NCI-H69 (cell line): Measurements from ENCODE around the gene FBXL3.

Experiments used
- DNase-seq: peaks from one replicate; lab custom pipeline; 2025; lab: John Stamatoyannopoulos, UW

Gene FBXL3

DNA sequence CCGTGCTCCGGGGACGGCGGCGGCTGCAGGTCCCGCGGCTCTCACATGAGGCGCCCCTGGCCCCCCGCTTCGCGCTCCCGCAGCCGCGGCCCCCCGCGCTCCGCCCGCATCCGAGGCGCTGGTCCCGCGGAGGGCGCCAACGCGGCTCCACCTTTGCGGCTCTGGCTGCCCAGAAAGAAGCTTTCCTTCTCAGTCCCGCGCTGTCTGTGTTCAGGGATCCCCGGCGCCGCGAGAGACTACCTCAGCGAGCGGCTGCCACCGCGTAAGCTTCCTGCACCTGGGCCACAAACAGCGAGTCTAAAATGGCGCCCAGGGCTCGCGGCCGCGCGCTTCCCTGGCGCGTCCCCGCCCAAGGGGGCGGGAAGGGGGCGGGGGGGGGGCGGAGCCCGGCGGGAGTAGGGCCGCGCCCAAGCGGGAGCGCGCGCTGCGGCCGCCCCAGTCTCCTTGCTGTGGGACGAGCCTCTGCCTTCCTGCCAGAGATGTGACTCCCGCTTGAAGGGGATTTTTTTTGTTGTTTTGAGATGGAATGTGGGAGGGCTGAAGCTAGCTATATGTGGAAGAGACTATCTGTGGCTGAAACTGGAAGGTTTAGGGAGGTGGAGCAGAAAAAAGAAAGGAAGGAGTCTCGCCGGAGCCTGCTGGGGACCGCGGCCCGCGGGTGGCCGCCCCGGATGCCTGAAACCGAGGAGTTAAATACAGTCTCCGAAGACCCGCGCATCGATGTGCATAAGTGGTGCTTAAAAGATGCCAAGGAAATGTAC, at the start of gene FBXL3:
TSS of gene FBXL3 (minus strand) at position 299 of the 761 bp plus-strand sequence. CDS start 5,299 bp downstream, outside the sequence.
- peak; percentile 86 for DNase-seq

- no peak for DNase-seq
Measured at GRCh38 chr13:77067519-77067918, 40.6 kb upstream of the FBXL3 start.

GRCh38 chr13:77065461-77066147, 38.6 kb upstream of the FBXL3 start:
- DNase-seq: no peak

- DNase-seq: no peak
Measured at GRCh38 chr13:77062097-77062496, 35.1 kb upstream of the FBXL3 start.

GRCh38 chr13:77061362-77061761, 34.4 kb upstream of the FBXL3 start:
- DNase-seq: no peak

DNA sequence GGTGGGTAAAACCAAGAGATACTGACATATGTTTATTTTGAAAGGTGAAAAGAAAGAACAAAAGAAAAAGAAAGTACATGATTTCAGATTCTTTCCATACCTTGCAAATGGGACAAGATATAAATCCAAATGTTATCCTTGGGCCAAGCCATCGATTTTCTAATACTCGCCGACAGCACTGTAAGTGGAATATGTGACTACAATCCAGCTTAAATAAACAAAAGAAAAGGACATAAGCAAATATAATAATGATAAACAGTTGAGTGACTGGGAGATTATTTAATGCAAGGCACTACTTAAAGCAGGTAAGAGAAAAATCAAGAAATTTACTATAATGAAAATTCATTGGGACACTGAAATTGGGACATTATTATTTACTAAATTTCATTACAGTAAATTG, 29.9 kb upstream of the FBXL3 start:
- DNase-seq: no peak

GRCh38 chr13:77056382-77056781, 29.4 kb upstream of the FBXL3 start:
- DNase-seq: no peak

DNA sequence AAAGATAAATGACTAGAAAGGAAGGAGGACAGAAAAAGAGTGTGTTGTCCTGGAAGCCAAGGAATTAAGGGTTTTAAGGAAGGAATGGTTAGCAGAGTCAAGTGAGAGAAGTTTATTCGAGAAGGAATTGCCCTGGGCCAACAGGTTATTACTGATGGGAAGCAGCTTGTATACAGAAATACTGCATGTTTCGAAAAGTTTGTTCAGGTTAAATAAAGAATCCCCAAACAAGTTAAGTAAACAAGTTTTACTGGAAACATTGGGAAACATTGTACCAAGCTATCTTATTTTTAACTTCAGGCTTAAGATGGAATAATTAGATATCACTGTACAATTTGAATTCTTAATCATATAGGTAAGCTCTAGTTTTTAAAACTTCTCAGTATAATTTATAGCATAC, 28.2 kb upstream of the FBXL3 start:
- no peak for DNase-seq

GRCh38 chr13:77053192-77053591, 26.2 kb upstream of the FBXL3 start:
- DNase-seq: no peak

GRCh38 chr13:77048681-77049080, 21.7 kb upstream of the FBXL3 start:
- no peak for DNase-seq

DNA sequence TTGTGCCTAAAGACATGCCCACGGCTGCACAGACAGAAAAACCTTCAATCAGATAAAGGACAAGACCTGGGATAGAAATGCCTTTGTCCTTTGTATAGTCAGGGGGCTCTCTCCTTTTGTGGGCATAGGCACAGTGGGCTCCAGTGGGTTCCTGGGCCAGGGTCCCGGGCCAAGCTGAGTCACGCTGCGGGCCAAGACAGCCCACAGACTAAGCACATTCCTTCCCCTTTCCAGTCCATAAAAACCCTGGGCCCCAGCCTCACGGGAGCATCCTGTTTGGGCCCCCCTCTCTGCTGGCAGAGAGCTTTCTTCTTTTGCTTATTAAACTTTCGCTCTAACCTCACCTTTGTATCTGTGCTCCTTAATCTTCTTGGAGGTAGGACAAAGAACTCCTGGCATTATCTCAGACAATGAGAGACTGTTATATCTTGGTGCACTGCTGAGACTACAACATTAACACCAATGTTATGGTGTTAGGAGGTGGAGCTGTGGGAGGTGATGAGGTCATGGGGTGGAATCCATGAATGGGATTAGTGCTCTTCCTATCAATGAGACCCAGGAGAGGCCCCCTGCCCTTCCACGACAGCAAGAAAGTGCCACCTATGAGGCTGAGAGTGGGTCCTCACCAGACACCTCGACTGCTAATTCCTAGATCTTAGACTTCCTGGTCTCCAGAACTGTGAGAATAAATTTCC, 20.8 kb upstream of the FBXL3 start:
- no peak for DNase-seq

DNA sequence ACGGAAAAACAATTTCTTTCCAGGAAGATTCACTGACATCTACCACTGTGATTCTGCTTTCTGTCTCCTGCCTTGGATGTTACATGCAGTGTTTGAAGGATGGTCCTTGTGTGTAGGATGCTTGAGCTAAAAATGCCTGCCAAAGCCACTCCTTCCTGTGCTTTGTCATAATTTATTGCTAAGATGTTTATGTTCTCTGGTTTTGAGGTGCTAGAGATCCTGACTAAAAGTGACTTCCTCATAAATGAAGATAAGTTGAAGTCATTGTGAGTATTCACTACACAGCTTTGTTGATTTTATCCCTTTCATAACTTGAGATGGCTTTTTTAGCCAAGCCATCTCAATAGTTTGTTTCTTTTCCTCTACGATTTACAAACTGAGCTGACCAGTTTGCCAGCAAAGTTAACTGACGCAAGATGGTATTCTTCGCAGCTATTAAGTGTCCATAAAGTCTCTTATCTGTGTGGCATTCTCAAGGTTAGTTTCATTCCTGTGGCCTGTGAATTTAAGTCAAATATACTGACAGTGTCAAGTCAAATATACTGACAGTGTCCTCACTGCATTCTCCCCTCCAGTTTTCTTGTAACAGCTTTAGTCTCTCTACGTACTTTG, 15.7 kb upstream of the FBXL3 start:
- DNase-seq: no peak

GRCh38 chr13:77040835-77041234, 13.9 kb upstream of the FBXL3 start:
- no peak for DNase-seq

DNA sequence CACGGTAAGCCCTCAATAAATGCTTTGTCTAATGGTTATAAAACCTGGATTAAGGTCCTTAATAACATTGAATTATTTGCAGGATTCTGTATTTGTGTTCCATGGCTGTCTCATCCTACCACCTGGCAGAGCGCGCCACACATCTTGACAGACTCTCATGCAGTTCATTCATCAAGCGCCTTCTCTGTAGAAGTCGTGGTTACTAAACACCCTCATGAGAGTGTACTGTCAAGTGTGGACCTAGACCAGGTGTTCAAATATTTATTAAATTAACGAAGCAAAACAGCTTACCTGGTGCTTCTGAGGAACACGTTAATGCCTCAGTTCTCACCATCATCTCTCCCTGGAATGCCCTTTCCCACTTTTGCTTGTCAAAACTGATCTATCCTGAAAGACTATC, 13.1 kb upstream of the FBXL3 start:
- DNase-seq: peak; percentile 2

GRCh38 chr13:77038907-77039480, 12.0 kb upstream of the FBXL3 start:
- no peak for DNase-seq

DNA sequence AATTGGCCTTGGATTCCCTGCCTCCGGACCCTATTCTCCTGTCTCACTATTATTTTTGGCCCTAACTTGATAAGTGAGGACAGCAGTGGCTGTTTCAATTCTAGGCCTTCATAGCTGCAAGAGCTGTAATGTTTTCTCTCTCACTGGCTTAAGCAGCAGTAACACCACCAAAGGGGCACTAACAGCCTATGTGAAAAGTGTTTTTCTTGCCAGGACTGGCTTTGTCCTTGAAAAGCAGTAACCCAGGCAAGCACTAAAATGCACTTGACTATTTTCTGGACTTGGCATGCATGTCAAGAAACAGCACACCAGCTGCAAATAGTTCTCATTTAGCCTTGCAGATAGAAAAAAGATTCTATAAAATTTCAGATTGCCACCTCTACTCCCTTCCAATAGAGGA, 9.3 kb upstream of the FBXL3 start:
- no peak for DNase-seq

GRCh38 chr13:77034881-77035280, 7.9 kb upstream of the FBXL3 start:
- DNase-seq: no peak

GRCh38 chr13:77033717-77034302, 6.9 kb upstream of the FBXL3 start:
- DNase-seq: no peak

DNA sequence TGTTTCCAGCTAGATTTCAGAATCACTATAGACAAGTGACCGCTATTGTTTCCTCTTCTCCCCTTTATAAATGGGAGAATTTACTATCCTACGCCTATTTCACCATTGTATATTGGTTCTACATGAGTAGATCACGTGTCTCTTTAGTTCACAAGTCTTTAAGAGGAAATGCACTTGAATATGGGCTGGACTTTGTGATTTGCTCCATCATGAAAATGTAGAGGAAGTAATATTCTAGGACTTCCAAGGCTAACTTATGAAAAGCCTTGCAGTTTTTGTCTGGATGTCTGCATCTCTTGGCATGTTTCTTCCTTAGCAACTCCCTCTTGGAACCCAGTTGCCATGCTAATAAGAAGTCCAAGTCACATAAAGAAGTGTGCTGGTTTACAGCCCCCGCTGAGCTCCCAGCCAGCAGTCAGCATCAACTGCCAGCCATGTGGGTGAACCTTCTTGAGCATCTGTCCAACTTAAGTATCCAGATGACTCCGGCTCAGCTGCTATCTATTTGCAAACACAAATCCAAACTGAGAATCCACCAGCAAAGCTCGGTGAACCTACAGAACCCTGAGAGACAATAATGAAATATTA, 4.8 kb upstream of the FBXL3 start:
- DNase-seq: no peak

GRCh38 chr13:77029436-77029835, 2.5 kb upstream of the FBXL3 start:
- no peak for DNase-seq

- DNase-seq: peak; percentile 11
Measured at GRCh38 chr13:77028202-77028601, 1.2 kb upstream of the FBXL3 start.
